H9 (cell line): ENCODE measurements around the gene COL18A1. TPM values are rescaled to one million over a fixed set of nuclear protein-coding genes. Genes with fewer than 3 reads are reported as not detected.

Source experiments
- DNase-seq: peaks from one replicate; pipeline ENCODE4 v3.0.0-alpha.2; 2017
- H2AFZ ChIP-seq: one replicate; pipeline ENCODE4 v1.6.1; 2013; ENCODE audit warnings: mild to moderate bottlenecking, low read length, control low read depth, moderate library complexity
- H2AK5ac ChIP-seq: 2 replicates; pipeline ENCODE4 v1.6.1; 2013; ENCODE audit warnings: low read length, control low read depth, mixed read lengths; ENCODE audit not compliant: insufficient read length
- H2BK120ac ChIP-seq: one replicate; pipeline ENCODE4 v1.6.1; 2013; ENCODE audit warnings: low read depth, mild to moderate bottlenecking, low read length, control low read depth, inconsistent platforms; ENCODE audit not compliant: poor library complexity, severe bottlenecking
- H2BK12ac ChIP-seq: 2 replicates; pipeline ENCODE4 v1.6.1; 2013; ENCODE audit warnings: low read length, control low read depth, mixed read lengths, low read depth; ENCODE audit not compliant: insufficient read length
- H2BK15ac ChIP-seq: 2 replicates; pipeline ENCODE4 v1.6.1; 2013; ENCODE audit warnings: low read depth, low read length, control low read depth
- H2BK20ac ChIP-seq: one replicate; pipeline ENCODE4 v1.6.1; 2013; ENCODE audit warnings: low read depth, mild to moderate bottlenecking, low read length, control low read depth, inconsistent platforms; ENCODE audit not compliant: poor library complexity, severe bottlenecking
- H2BK5ac ChIP-seq: 2 replicates; pipeline ENCODE4 v1.6.1; 2013; ENCODE audit warnings: low read length, control low read depth, mixed read lengths; ENCODE audit not compliant: insufficient read length
- H3K14ac ChIP-seq: 2 replicates; pipeline ENCODE4 v1.6.1; 2013; ENCODE audit warnings: low read length, control low read depth; ENCODE audit not compliant: insufficient read depth
- H3K18ac ChIP-seq: 2 replicates; pipeline ENCODE4 v1.6.1; 2013; ENCODE audit warnings: low read depth, mild to moderate bottlenecking, mixed read lengths, low read length, control low read depth; ENCODE audit not compliant: insufficient read length
- H3K23ac ChIP-seq: 2 replicates; pipeline ENCODE4 v1.6.1; 2013; ENCODE audit warnings: low read length, control low read depth, mixed read lengths, low read depth; ENCODE audit not compliant: insufficient read length
- H3K23me2 ChIP-seq: 2 replicates; pipeline ENCODE4 v1.6.1; 2013; ENCODE audit warnings: low read depth, mild to moderate bottlenecking, mixed read lengths, low read length, control low read depth; ENCODE audit not compliant: insufficient read length, poor library complexity, severe bottlenecking
- H3K27ac ChIP-seq: 2 replicates; pipeline ENCODE4 v1.5.1; 2013; ENCODE audit warnings: low read length, control low read depth, mixed read lengths, low read depth; ENCODE audit not compliant: insufficient read length
- H3K27me3 ChIP-seq: 2 replicates; pipeline ENCODE4 v1.6.1; 2013; ENCODE audit warnings: low read length, control low read depth, inconsistent platforms; ENCODE audit not compliant: insufficient read depth
- H3K4ac ChIP-seq: 2 replicates; pipeline ENCODE4 v1.6.1; 2013; ENCODE audit warnings: low read depth, mild to moderate bottlenecking, control low read depth, inconsistent platforms, low read length, moderate library complexity
- H3K4me1 ChIP-seq: 2 replicates; pipeline ENCODE4 v1.6.1; 2013; ENCODE audit warnings: low read length, control low read depth, inconsistent platforms; ENCODE audit not compliant: insufficient read depth
- H3K4me2 ChIP-seq: 2 replicates; pipeline ENCODE4 v1.6.1; 2013; ENCODE audit warnings: low read length, control low read depth, mixed read lengths; ENCODE audit not compliant: insufficient read length, insufficient read depth
- H3K56ac ChIP-seq: 2 replicates; pipeline ENCODE4 v1.6.1; 2013; ENCODE audit warnings: low read depth, mild to moderate bottlenecking, mixed read lengths, low read length, control low read depth; ENCODE audit not compliant: insufficient read length
- H3K79me1 ChIP-seq: 2 replicates; pipeline ENCODE4 v1.6.1; 2013; ENCODE audit warnings: low read depth, mild to moderate bottlenecking, moderate library complexity, low read length, control low read depth, inconsistent platforms; ENCODE audit not compliant: insufficient read depth, poor library complexity, severe bottlenecking
- H3K79me2 ChIP-seq: 2 replicates; pipeline ENCODE4 v1.6.1; 2013; ENCODE audit warnings: low read length, control low read depth, inconsistent platforms; ENCODE audit not compliant: insufficient read depth
- H3K9ac ChIP-seq: 2 replicates; pipeline ENCODE4 v1.6.1; 2013; ENCODE audit warnings: low read length, control low read depth, mixed read lengths; ENCODE audit not compliant: insufficient read length; ENCODE audit errors: extremely low read depth
- H3K9me3 ChIP-seq: one replicate; pipeline ENCODE4 v1.6.1; 2013; ENCODE audit warnings: low read depth, low read length, inconsistent platforms; ENCODE audit not compliant: control insufficient read depth
- H3T11ph ChIP-seq: one replicate; pipeline ENCODE4 v1.6.1; 2013; ENCODE audit warnings: mild to moderate bottlenecking, low read length, control low read depth, inconsistent platforms
- H4K20me1 ChIP-seq: one replicate; pipeline ENCODE4 v1.6.1; 2013; ENCODE audit not compliant: control insufficient read depth, insufficient read length, insufficient read depth
- H4K5ac ChIP-seq: 2 replicates; pipeline ENCODE4 v1.6.1; 2013; ENCODE audit warnings: low read depth, mild to moderate bottlenecking, mixed read lengths, low read length, control low read depth; ENCODE audit not compliant: insufficient read length
- H4K8ac ChIP-seq: replicated peaks from 2 replicates; pipeline ENCODE4 v1.6.1; 2013; ENCODE audit warnings: low read length, control low read depth, mixed read lengths, low read depth; ENCODE audit not compliant: insufficient read length
- H4K91ac ChIP-seq: 2 replicates; pipeline ENCODE4 v1.6.1; 2013; ENCODE audit warnings: low read depth, mild to moderate bottlenecking, moderate library complexity, mixed read lengths, low read length, control low read depth; ENCODE audit not compliant: insufficient read length
- H3K27ac Mint-ChIP-seq, 3 experiments: 2 replicates in 2 of 3; 3 replicates in 1 of 3; pipeline ENCODE4 v1.8.0; 2020 to 2021; ENCODE audit warnings: mixed read lengths in 3 of 3, mild to moderate bottlenecking in 1 of 3, moderate library complexity in 1 of 3
- H3K27me3 Mint-ChIP-seq: 2 replicates; pipeline ENCODE4 v1.8.0; 2021; ENCODE audit warnings: low read depth, mild to moderate bottlenecking, moderate library complexity, mixed read lengths
- H3K36me3 Mint-ChIP-seq, 3 experiments: 2 replicates in 2 of 3; 3 replicates in 1 of 3; pipeline ENCODE4 v1.8.0; 2020 to 2021; ENCODE audit warnings: low read depth in 3 of 3, mixed read lengths in 3 of 3; ENCODE audit not compliant: insufficient read depth in 1 of 3
- H3K4me1 Mint-ChIP-seq, 2 experiments: 2 replicates each; pipeline ENCODE4 v1.8.0; 2020; ENCODE audit warnings: mixed read lengths in 2 of 2
- H3K4me3 Mint-ChIP-seq, 2 experiments: 2 replicates in 1 of 2; 3 replicates in 1 of 2; pipeline ENCODE4 v1.8.0; 2020 to 2021; ENCODE audit warnings: mild to moderate bottlenecking in 2 of 2, mixed read lengths in 2 of 2, moderate library complexity in 1 of 2
- H3K9me3 Mint-ChIP-seq, 2 experiments: 2 replicates in 1 of 2; 3 replicates in 1 of 2; pipeline ENCODE4 v1.8.0; 2020; ENCODE audit warnings: mild to moderate bottlenecking in 2 of 2, mixed read lengths in 2 of 2, moderate library complexity in 1 of 2
- CTCF ChIP-seq: fragments of 200-600 bp; sonication (generic); conservative IDR thresholded peaks from 3 replicates; pipeline ENCODE4 v1.8.0; 2021; ENCODE audit warnings: antibody characterized with exemption, mild to moderate bottlenecking
- WGBS: extraction: QIAGEN DNeasy Blood & Tissue Kit; methylation state at CpG from one replicate; pipeline ENCODE4 v1.1.7; 2013; ENCODE audit warnings: missing lambda C conversion rate, low lambda C conversion rate, mixed read lengths; ENCODE audit not compliant: insufficient read length; ENCODE audit errors: extremely low coverage; 5-methylcytosine and 5-hydroxymethylcytosine counted together
- total RNA-seq: library from RNA; stranded (reverse); gene quantifications from 2 replicates; pipeline ENCODE4 v1.2.1, GENCODE V29; 2021

The COL18A1 gene
- total RNA-seq, 1 experiment from 2014 or later: 232 TPM

- Histone ChIP-seq H3K9ac (no peak overlapping the region), H2AK5ac (no peak overlapping the region), H3K4me2 (no peak overlapping the region), H3T11ph (no peak overlapping the region), H3K27me3 (no peaks in the 10 kb centered on the region), H2BK12ac (no peak overlapping the region), H3K56ac (no peak overlapping the region), H3K27ac (no peak overlapping the region), H2BK20ac (no peak overlapping the region), H4K91ac (no peak overlapping the region), H4K20me1 (no peaks in the 10 kb centered on the region), H3K18ac (no peak overlapping the region), H2AFZ (no peak overlapping the region), H3K9me3 (no peaks in the 10 kb centered on the region), H2BK120ac (no peak overlapping the region), H4K8ac (no peak overlapping the region), H3K14ac (no peak overlapping the region), H3K79me1 (no peaks in the 10 kb centered on the region), H2BK5ac (no peak overlapping the region), H3K4me1 (no peaks in the 10 kb centered on the region), H3K23ac (no peak overlapping the region), H3K23me2 (no peaks in the 10 kb centered on the region), H4K5ac (no peak overlapping the region), H2BK15ac (no peak overlapping the region), H3K79me2 (no peaks in the 10 kb centered on the region), H3K4ac (no peak overlapping the region)
- peaks cover 33% of the 10 kb centered on the region for H3K27me3 Mint-ChIP-seq
- no peak for DNase-seq
- H3K4me3 Mint-ChIP-seq: no peak overlapping the region
- no peak overlapping the region for H3K27ac Mint-ChIP-seq
- WGBS: no CpG with 5 or more reads among the region's 30 CpGs
- H3K9me3 Mint-ChIP-seq: no peaks in the 10 kb centered on the region
- H3K4me1 Mint-ChIP-seq: no peaks in the 10 kb centered on the region; a peak in 1 of 4 replicates
- H3K36me3 Mint-ChIP-seq: no peaks in the 10 kb centered on the region
- TF ChIP-seq CTCF: no peak
Observed at GRCh38 chr21:45393833-45394638, 10.9 kb upstream of the COL18A1 start.
